Natural killer cell (primary cell): Measurements from ENCODE around the gene MED13L. TPM values are rescaled to one million over a fixed set of nuclear protein-coding genes. Genes with fewer than 3 reads are reported as not detected.

Experiments
- ATAC-seq, 3 donors: fragments of 150-1000 bp in 2 of 3; fragments of 200-7000 bp in 1 of 3; cut with Tn5 transposase; 1 replicate in 1 of 3; 2 replicates in 2 of 3; pipeline ENCODE4 v1.10.0; 2021; ENCODE audit warnings: mild to moderate bottlenecking in 2 of 3, moderate library complexity in 2 of 3
- DNase-seq, 2 donors: peaks; one replicate each; pipeline versions ENCODE4 v3.0.0 to v3.0.0-alpha.2; 2013 to 2021; ENCODE audit warnings: mixed read lengths in 1 of 2
- H3K27ac ChIP-seq: one replicate; pipeline ENCODE4 v1.5.1; 2013; ENCODE audit warnings: mild to moderate bottlenecking, low read length
- H3K27me3 ChIP-seq: one replicate; pipeline ENCODE4 v1.6.1; 2013; ENCODE audit warnings: low read length; ENCODE audit not compliant: control insufficient read depth, insufficient read depth
- H3K36me3 ChIP-seq: one replicate; pipeline ENCODE4 v1.6.1; 2013; ENCODE audit warnings: low read length; ENCODE audit not compliant: control insufficient read depth, insufficient read depth
- H3K4me1 ChIP-seq: one replicate; pipeline ENCODE4 v1.6.1; 2013; ENCODE audit warnings: low read length; ENCODE audit not compliant: control insufficient read depth, insufficient read depth
- H3K4me3 ChIP-seq: one replicate; pipeline ENCODE4 v1.5.1; 2013; ENCODE audit warnings: low read length
- H3K9me3 ChIP-seq: one replicate; pipeline ENCODE4 v1.6.1; 2013; ENCODE audit warnings: low read length; ENCODE audit not compliant: control insufficient read depth, insufficient read depth
- H3K27ac Mint-ChIP-seq, 2 donors: one replicate each; pipeline ENCODE4 v1.8.0; 2022; ENCODE audit warnings: mild to moderate bottlenecking in 2 of 2, mixed read lengths in 2 of 2, moderate library complexity in 1 of 2
- H3K27me3 Mint-ChIP-seq, 2 donors: one replicate each; pipeline ENCODE4 v1.8.0; 2022; ENCODE audit warnings: low read depth in 2 of 2, mixed read lengths in 2 of 2
- H3K36me3 Mint-ChIP-seq: one replicate; pipeline ENCODE4 v1.8.0; 2022; ENCODE audit warnings: mixed read lengths
- H3K4me1 Mint-ChIP-seq, 2 donors: one replicate each; pipeline ENCODE4 v1.8.0; 2022; ENCODE audit warnings: mixed read lengths in 2 of 2
- H3K4me3 Mint-ChIP-seq: one replicate; pipeline ENCODE4 v1.8.0; 2022; ENCODE audit warnings: mild to moderate bottlenecking, moderate library complexity, mixed read lengths
- H3K9me3 Mint-ChIP-seq, 2 donors: one replicate each; pipeline ENCODE4 v1.8.0; 2022; ENCODE audit warnings: mixed read lengths in 2 of 2
- CTCF ChIP-seq: fragments of 200-600 bp; IDR thresholded peaks from one replicate; pipeline ENCODE4 v1.8.0; 2022; ENCODE audit warnings: antibody characterized with exemption
- WGBS: methylation state at CpG from one replicate; pipeline ENCODE4 v1.1.7; 2013; ENCODE audit warnings: missing lambda C conversion rate; ENCODE audit not compliant: insufficient coverage; 5-methylcytosine and 5-hydroxymethylcytosine counted together
- intact Hi-C: fragments of 100-400 bp; cut with micrococcal nuclease; formaldehyde crosslinking; loops from one replicate; pipeline ENCODE4 v1.14.2; 2022
- total RNA-seq, 4 donors: library from RNA; stranded (reverse); fragments of 120-200 nt in 1 of 4; gene quantifications; one replicate each; pipeline versions ENCODE4 v1.2.3 to v1.2.4, GENCODE V29; 2013 to 2022

Gene MED13L
- total RNA-seq, 3 donors from 2014 or later (not counting 1 experiment from before 2014, with no cell fraction given), result 237 to 316 (median 240) TPM

GRCh38 chr12:116062698-116063097 lies 214.8 kb downstream of the MED13L start:
- 100% methylated on average over 4 of the region's 4 CpGs for WGBS
- no peak for ATAC-seq
- Mint-ChIP-seq H3K9me3 (no peaks in the 10 kb centered on the region), H3K27ac (peak overlapping the region; percentile 43 to 95), H3K36me3 (no peaks in the 10 kb centered on the region), H3K4me3 (no peak overlapping the region), H3K4me1 (peaks cover 26 to 43% of the 10 kb centered on the region in 2 donors), H3K27me3 (no peaks in the 10 kb centered on the region)
- Histone ChIP-seq H3K36me3 (no peaks in the 10 kb centered on the region), H3K27ac (no peak overlapping the region), H3K4me3 (no peak overlapping the region), H3K27me3 (no peaks in the 10 kb centered on the region), H3K9me3 (no peaks in the 10 kb centered on the region), H3K4me1 (peaks cover 8% of the 10 kb centered on the region)
- intact Hi-C loops, result no loop called here
- TF ChIP-seq CTCF, result no peak
- DNase-seq, result no peak

DNA sequence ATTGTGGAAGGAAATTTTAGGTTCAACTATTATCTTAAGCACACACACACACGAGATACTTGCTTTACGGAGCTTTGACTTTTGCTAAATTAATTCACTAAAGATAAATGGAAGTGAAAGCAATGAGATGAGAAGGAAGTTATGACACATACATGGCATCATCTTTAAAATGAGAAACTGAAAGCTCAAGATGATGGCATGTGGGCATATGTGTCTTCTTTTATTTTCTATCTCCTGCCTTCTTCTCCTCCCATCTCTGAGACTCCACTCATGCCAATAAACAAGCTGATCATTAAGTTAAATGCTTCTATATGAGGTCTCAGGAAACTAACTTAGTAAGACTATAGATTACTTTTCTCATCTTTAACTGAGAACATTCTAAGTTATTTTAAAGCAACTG lies 216.7 kb downstream of the MED13L start:
- Mint-ChIP-seq H3K27me3 (no peaks in the 10 kb centered on the region), H3K36me3 (no peaks in the 10 kb centered on the region), H3K9me3 (no peaks in the 10 kb centered on the region), H3K4me3 (peak overlapping the region; percentile 91), H3K27ac (peak overlapping the region; percentile 95), H3K4me1 (peaks cover 31 to 40% of the 10 kb centered on the region in 2 donors)
- H3K36me3 ChIP-seq, result no peaks in the 10 kb centered on the region
- intact Hi-C loops, result no loop called here
- peak in 1 of 2 donors; percentile 58 for DNase-seq
- H3K27ac ChIP-seq, result peak overlapping the region; percentile 73
- no peaks in the 10 kb centered on the region for H3K9me3 ChIP-seq
- peaks cover 11% of the 10 kb centered on the region for H3K4me1 ChIP-seq
- WGBS, result no CpG with 5 or more reads among the region's 2 CpGs
- H3K4me3 ChIP-seq, result peak overlapping the region; percentile 13
- ATAC-seq, result peak; percentile 90 to 94 (median 94)
- no peak for TF ChIP-seq CTCF
- no peaks in the 10 kb centered on the region for H3K27me3 ChIP-seq

- H3K27ac Mint-ChIP-seq, result peak overlapping the region; percentile 95
- no peak for TF ChIP-seq CTCF
- no peaks in the 10 kb centered on the region for H3K36me3 ChIP-seq
- no peaks in the 10 kb centered on the region for H3K36me3 Mint-ChIP-seq
- ATAC-seq (no peak), DNase-seq (no peak)
- intact Hi-C loops, result no loop called here
- no peak overlapping the region for H3K4me3 ChIP-seq
- H3K27me3 ChIP-seq, result no peaks in the 10 kb centered on the region
- peak overlapping the region; percentile 91 for H3K4me3 Mint-ChIP-seq
- no peaks in the 10 kb centered on the region for H3K27me3 Mint-ChIP-seq
- H3K9me3 ChIP-seq, result no peaks in the 10 kb centered on the region
- H3K27ac ChIP-seq, result peak overlapping the region; percentile 73
- H3K4me1 Mint-ChIP-seq, result peaks cover 37 to 42% of the 10 kb centered on the region in 2 donors
- no peaks in the 10 kb centered on the region for H3K9me3 Mint-ChIP-seq
- 92% methylated on average over 4 of the region's 4 CpGs for WGBS
- peaks cover 11% of the 10 kb centered on the region for H3K4me1 ChIP-seq
Observed at GRCh38 chr12:116059904-116060303, 217.6 kb downstream of the MED13L start.

GRCh38 chr12:116058574-116058973 lies 218.9 kb downstream of the MED13L start:
- WGBS, result 60% methylated on average over 1 of the region's 3 CpGs
- ATAC-seq, result no peak
- H3K4me3 ChIP-seq, result no peak overlapping the region
- H3K36me3 ChIP-seq, result no peaks in the 10 kb centered on the region
- H3K4me1 Mint-ChIP-seq, result peaks cover 43 to 51% of the 10 kb centered on the region in 2 donors
- no peaks in the 10 kb centered on the region for H3K9me3 Mint-ChIP-seq
- DNase-seq, result no peak
- intact Hi-C loops, result no loop called here
- H3K27ac Mint-ChIP-seq, result peak overlapping the region in 1 of 2 donors; percentile 54
- no peak for TF ChIP-seq CTCF
- no peaks in the 10 kb centered on the region for H3K27me3 ChIP-seq
- no peaks in the 10 kb centered on the region for H3K27me3 Mint-ChIP-seq
- no peaks in the 10 kb centered on the region for H3K9me3 ChIP-seq
- H3K4me1 ChIP-seq, result peaks cover 11% of the 10 kb centered on the region
- no peaks in the 10 kb centered on the region for H3K36me3 Mint-ChIP-seq
- H3K4me3 Mint-ChIP-seq, result no peak overlapping the region
- no peak overlapping the region for H3K27ac ChIP-seq
